ENCODE data around the gene ACO2. TPM values are rescaled to one million over a fixed set of nuclear protein-coding genes. Genes with fewer than 3 reads are reported as not detected.

Gene ACO2
- total RNA-seq, 1 experiment from 2014 or later, result 127 TPM

GRCh38 chr22:41532908-41533825, 64.2 kb downstream of the ACO2 start:
- peak; percentile 66 for DNase-seq (ENCODE audit: low spot score)
- Histone ChIP-seq H3K4me1 (ENCODE audit: insufficient read depth, low read length, poor library complexity, severe bottlenecking) (no peaks in the 10 kb centered on the region), H3K36me3 (ENCODE audit: insufficient read depth, low read length, poor library complexity, severe bottlenecking) (peaks cover 71% of the 10 kb centered on the region), H3K9me3 (ENCODE audit: low read depth, low read length, poor library complexity, severe bottlenecking) (no peaks in the 10 kb centered on the region), H3K4me3 (ENCODE audit: low read depth, low read length, poor library complexity, severe bottlenecking) (no peak overlapping the region), H3K27me3 (replicated peaks; ENCODE audit: insufficient read depth, low read depth, low read length, poor library complexity) (no peaks in the 10 kb centered on the region), H3K27ac (ENCODE audit: low read depth, low read length, poor library complexity, severe bottlenecking) (no peak overlapping the region)
- POLR2A ChIA-PET (ENCODE audit: low non-redundant PET), result no interaction called here
- TF ChIP-seq CTCF (conservative IDR thresholded peaks at IDR 0.05; ENCODE audit: low read depth, low read length) (peak; percentile 86), EZH2 (IDR thresholded peaks at IDR 0.05; ENCODE audit: borderline replicate concordance, low read depth, low read length, poor library complexity, severe bottlenecking) (no peak)
- BruUV-seq (replicated peaks), result no TSS peak
- intact Hi-C loops (cut with micrococcal nuclease; ENCODE audit: unreplicated experiment), result loop anchor here (5.0 kb wide), 1 partner anchor 131 kb away; no protein-coding TSS in a partner anchor
- CTCF ChIA-PET, result no interaction called here

GRCh38 chr22:41534219-41534618, 65.3 kb downstream of the ACO2 start:
- TF ChIP-seq EZH2 (IDR thresholded peaks at IDR 0.05; ENCODE audit: borderline replicate concordance, low read depth, low read length, poor library complexity, severe bottlenecking) (no peak), CTCF (conservative IDR thresholded peaks at IDR 0.05; ENCODE audit: low read depth, low read length) (no peak)
- no peaks in the 10 kb centered on the region for H3K9me3 ChIP-seq (ENCODE audit: low read depth, low read length, poor library complexity, severe bottlenecking)
- no peak overlapping the region for H3K27ac ChIP-seq (ENCODE audit: low read depth, low read length, poor library complexity, severe bottlenecking)
- POLR2A ChIA-PET (ENCODE audit: low non-redundant PET), result no interaction called here
- no peak overlapping the region for H3K4me3 ChIP-seq (ENCODE audit: low read depth, low read length, poor library complexity, severe bottlenecking)
- no peaks in the 10 kb centered on the region for H3K4me1 ChIP-seq (ENCODE audit: insufficient read depth, low read length, poor library complexity, severe bottlenecking)
- intact Hi-C loops (cut with micrococcal nuclease; ENCODE audit: unreplicated experiment), result loop anchor here (5.0 kb wide), 1 partner anchor 132 kb away; no protein-coding TSS in a partner anchor
- H3K27me3 ChIP-seq (replicated peaks; ENCODE audit: insufficient read depth, low read depth, low read length, poor library complexity), result no peaks in the 10 kb centered on the region
- BruUV-seq (replicated peaks), result no TSS peak
- CTCF ChIA-PET, result interaction anchor here (0.7 kb wide), 1 partner anchor 611 kb away, joined by 4 read pairs; no protein-coding TSS in a partner anchor
- H3K36me3 ChIP-seq (ENCODE audit: insufficient read depth, low read length, poor library complexity, severe bottlenecking), result peaks cover 70% of the 10 kb centered on the region
- DNase-seq (ENCODE audit: low spot score), result no peak

GRCh38 chr22:41535244-41535643, 66.3 kb downstream of the ACO2 start:
- intact Hi-C loops (cut with micrococcal nuclease; ENCODE audit: unreplicated experiment), result no loop called here
- peak; percentile 31; the same call in 1 of the 2 replicates for TF ChIP-seq CTCF (conservative IDR thresholded peaks at IDR 0.05; ENCODE audit: low read depth, low read length)
- no peak for TF ChIP-seq EZH2 (IDR thresholded peaks at IDR 0.05; ENCODE audit: borderline replicate concordance, low read depth, low read length, poor library complexity, severe bottlenecking)
- no TSS peak for BruUV-seq (replicated peaks)
- H3K27me3 ChIP-seq (replicated peaks; ENCODE audit: insufficient read depth, low read depth, low read length, poor library complexity), result no peaks in the 10 kb centered on the region
- no peak overlapping the region for H3K4me3 ChIP-seq (ENCODE audit: low read depth, low read length, poor library complexity, severe bottlenecking)
- peaks cover 71% of the 10 kb centered on the region for H3K36me3 ChIP-seq (ENCODE audit: insufficient read depth, low read length, poor library complexity, severe bottlenecking)
- no peak overlapping the region for H3K27ac ChIP-seq (ENCODE audit: low read depth, low read length, poor library complexity, severe bottlenecking)
- CTCF ChIA-PET, result no interaction called here
- DNase-seq (ENCODE audit: low spot score), result peak; percentile 40
- H3K9me3 ChIP-seq (ENCODE audit: low read depth, low read length, poor library complexity, severe bottlenecking), result no peaks in the 10 kb centered on the region
- H3K4me1 ChIP-seq (ENCODE audit: insufficient read depth, low read length, poor library complexity, severe bottlenecking), result no peaks in the 10 kb centered on the region
- POLR2A ChIA-PET (ENCODE audit: low non-redundant PET), result no interaction called here
